Peyer's patch (tissue), 4 donors: Measurements from ENCODE around the gene AZGP1.

Source experiments
- CTCF ChIP-seq, 6 experiments: fragments of 450-650 bp in 4 of 6; fragments of 200-600 bp in 2 of 6; sonication (generic) in 1 of 6; IDR thresholded peaks; one replicate each; pipeline ENCODE4 v1.5.1; 2017 to 2019; ENCODE audit warnings: antibody characterized with exemption in 6 of 6, mild to moderate bottlenecking in 3 of 6, moderate library complexity in 1 of 6
- POLR2A ChIP-seq, 2 donors: fragments of 450-650 bp; IDR thresholded peaks; one replicate each; pipeline ENCODE4 v1.5.1; 2017; ENCODE audit warnings: antibody characterized with exemption in 2 of 2, mild to moderate bottlenecking in 2 of 2, moderate library complexity in 2 of 2

- TF ChIP-seq POLR2A (IDR thresholded peaks at IDR 0.05), result no peak
- TF ChIP-seq CTCF (IDR thresholded peaks at IDR 0.05), result no peak
Measured at GRCh38 chr7:99976626-99977025, 795 bp upstream of the AZGP1 start.
